GM10266 (cell line): Measurements from ENCODE around the gene NECTIN3.

ENCODE experiments used
- DNase-seq: peaks from one replicate; pipeline ENCODE4 v3.0.0; 2012; ENCODE audit errors: extremely low spot score
- TF ChIP-seq, protein P1 (sequence below): IDR thresholded peaks from 2 replicates; pipeline ENCODE4 v1.5.1; 2012; ENCODE audit warnings: mild to moderate bottlenecking, low read depth; ENCODE audit not compliant: control insufficient read depth, insufficient read depth; ENCODE audit errors: missing control alignments

Gene NECTIN3

GRCh38 chr3:111070772-111071256 is 802 bp upstream of the NECTIN3 start:
- peak; percentile 19 for DNase-seq
- TF ChIP-seq, protein P1, sequence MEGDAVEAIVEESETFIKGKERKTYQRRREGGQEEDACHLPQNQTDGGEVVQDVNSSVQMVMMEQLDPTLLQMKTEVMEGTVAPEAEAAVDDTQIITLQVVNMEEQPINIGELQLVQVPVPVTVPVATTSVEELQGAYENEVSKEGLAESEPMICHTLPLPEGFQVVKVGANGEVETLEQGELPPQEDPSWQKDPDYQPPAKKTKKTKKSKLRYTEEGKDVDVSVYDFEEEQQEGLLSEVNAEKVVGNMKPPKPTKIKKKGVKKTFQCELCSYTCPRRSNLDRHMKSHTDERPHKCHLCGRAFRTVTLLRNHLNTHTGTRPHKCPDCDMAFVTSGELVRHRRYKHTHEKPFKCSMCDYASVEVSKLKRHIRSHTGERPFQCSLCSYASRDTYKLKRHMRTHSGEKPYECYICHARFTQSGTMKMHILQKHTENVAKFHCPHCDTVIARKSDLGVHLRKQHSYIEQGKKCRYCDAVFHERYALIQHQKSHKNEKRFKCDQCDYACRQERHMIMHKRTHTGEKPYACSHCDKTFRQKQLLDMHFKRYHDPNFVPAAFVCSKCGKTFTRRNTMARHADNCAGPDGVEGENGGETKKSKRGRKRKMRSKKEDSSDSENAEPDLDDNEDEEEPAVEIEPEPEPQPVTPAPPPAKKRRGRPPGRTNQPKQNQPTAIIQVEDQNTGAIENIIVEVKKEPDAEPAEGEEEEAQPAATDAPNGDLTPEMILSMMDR, result no peak

DNA sequence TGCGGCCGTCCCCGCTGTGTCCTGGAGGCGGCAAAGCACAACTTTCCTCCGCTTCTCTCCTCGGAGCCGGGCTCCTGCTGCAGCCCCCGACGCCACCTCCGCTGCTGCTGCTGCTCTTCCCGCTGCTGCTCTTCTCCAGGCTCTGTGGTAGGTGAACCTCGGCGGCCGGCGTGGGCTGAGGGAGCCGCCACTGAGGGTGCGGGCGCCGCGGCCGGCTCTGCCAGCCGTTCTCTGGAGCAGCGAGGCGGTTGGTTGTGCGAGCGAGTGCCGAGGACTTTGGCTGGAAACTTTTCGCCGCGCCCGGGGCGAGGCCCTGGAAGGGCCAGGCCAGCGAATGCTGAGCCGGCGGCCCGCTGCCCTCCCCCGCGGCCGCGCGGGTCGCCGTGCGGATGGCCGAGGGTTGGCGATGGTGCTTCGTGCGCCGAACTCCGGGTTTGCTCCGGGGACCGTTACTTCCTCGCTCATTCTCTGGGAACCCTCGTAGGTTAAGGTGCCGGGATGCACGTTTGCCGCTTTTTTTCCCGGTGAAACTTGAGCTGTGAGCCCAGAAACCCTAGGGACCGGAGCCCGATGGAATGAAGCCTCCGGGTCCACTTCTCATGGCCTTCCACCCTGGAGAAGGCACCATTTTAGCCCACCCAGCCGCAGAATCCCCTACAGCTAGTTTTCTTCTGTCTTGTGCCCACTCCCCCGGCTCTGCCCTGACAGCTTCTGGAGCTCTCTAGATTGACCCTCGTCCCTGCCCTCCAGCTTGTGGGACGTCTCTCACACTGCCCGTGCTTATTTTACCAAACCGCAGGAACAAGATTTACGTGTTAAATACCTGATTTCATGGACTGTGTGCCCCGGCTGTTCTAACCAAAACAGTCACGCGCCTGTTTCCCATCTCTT is 660 bp downstream of the NECTIN3 start:
- TF ChIP-seq, protein P1, result no peak
- DNase-seq, result peak; percentile 32

DNA sequence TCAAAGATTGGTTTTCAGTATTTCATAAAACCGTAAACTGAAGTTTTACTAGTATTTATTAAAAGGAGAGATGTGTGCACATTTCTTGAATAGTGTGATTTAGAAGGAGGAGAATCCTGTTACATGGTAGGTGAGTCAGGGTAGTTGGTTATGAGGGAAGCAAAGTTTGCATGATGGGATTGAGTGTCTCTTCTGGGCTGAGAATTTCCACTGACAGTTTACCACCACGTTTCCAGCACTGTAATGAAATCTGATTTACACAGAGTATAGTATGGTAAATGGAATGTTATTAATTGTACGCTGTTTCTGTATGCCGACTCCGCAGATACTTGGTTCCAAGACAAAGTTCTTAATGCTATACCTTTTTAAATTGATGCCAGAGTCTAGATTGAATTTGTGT is 1.6 kb downstream of the NECTIN3 start:
- DNase-seq, result no peak

DNA sequence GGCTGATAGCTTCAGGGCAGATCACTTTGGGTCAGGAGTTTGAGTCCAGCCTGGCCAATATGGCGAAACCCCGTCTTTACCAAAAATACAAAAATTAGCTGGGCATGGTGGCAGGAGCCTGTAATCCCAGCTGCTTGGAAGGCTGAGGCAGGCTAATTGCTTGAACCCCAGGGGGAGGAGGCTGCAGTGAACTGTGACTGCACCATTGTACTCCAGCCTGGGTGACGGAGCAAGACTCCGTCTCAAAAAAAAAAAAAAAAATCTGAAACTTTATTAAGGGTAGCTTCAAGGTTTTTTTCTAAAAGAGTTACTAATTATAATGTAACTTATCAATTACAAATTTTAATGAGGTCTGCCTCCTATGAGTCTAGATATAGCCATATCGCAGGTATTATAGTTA is 5.1 kb downstream of the NECTIN3 start:
- TF ChIP-seq, protein P1, result no peak
- no peak for DNase-seq

More for the DNA sequence above, 1.6 kb downstream of the NECTIN3 start:
- TF ChIP-seq, protein P1, result no peak

- TF ChIP-seq, protein P1, result no peak
- DNase-seq, result no peak
Observed at GRCh38 chr3:111077369-111077768, 5.8 kb downstream of the NECTIN3 start.

- no peak for DNase-seq
- TF ChIP-seq, protein P1, result peak; percentile 32
Observed at GRCh38 chr3:111080413-111080812, 8.8 kb downstream of the NECTIN3 start.

GRCh38 chr3:111081008-111081545 is 9.5 kb downstream of the NECTIN3 start:
- DNase-seq, result no peak
- TF ChIP-seq, protein P1, result no peak
